ENCODE results near the gene LGSN. TPM values are rescaled to one million over a fixed set of nuclear protein-coding genes. Genes with fewer than 3 reads are reported as not detected.
"Not testable (repeated sequence)": the region's sequence is repeated elsewhere in the genome, so short reads cannot be mapped to it uniquely, and the experiment has no call there.

The LGSN gene
- total RNA-seq, 1 experiment from 2014 or later, result not detected

GRCh38 chr6:63263444-63263843 is 56.3 kb downstream of the LGSN start:
- in situ Hi-C loops (cut with HindIII; ENCODE audit: low pct_unique_long_range_greater_than_20kb, low sequenced_read_pairs), result no loop called here
- peak; percentile 56 for DNase-seq (ENCODE audit: low read depth)

- DNase-seq (ENCODE audit: low read depth), result no peak
- in situ Hi-C loops (cut with HindIII; ENCODE audit: low pct_unique_long_range_greater_than_20kb, low sequenced_read_pairs), result no loop called here
Observed at GRCh38 chr6:63261820-63262219, 58.0 kb downstream of the LGSN start.

- DNase-seq (ENCODE audit: low read depth), result no peak
- in situ Hi-C loops (cut with HindIII; ENCODE audit: low pct_unique_long_range_greater_than_20kb, low sequenced_read_pairs), result no loop called here
Observed at GRCh38 chr6:63259153-63259552, 60.6 kb downstream of the LGSN start.

DNA sequence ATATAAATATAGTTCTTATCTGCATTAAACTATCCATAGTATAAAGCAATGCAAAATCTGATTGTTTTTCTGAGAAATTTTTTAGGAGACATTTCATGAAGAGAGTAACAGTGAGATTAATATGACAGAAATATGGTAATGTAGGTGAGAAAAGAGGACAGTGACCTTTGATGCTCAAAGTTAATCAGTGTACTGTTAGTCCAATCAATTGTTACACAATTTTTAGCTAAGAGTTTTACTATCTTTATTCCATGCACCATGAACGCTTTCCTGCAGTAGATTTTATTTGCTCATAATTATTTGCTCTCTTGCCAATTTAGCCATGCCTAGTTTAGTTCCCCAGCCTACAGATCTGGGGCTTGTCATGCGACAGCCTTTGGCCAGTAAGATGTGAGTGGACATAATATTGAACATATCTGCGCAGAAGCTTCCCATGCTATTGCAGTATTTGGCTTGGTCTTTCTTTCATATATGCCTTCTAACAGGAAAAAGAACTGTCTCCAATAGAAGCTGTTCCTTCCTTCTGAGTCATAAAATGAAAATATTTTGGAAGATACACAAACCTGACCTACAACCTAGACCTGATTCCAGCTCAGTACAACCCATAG is 69.8 kb downstream of the LGSN start:
- no peak for DNase-seq (ENCODE audit: low read depth)
- in situ Hi-C loops (cut with HindIII; ENCODE audit: low pct_unique_long_range_greater_than_20kb, low sequenced_read_pairs), result no loop called here

GRCh38 chr6:63246581-63246980 is 73.2 kb downstream of the LGSN start:
- no peak for DNase-seq (ENCODE audit: low read depth)
- in situ Hi-C loops (cut with HindIII; ENCODE audit: low pct_unique_long_range_greater_than_20kb, low sequenced_read_pairs), result no loop called here

GRCh38 chr6:63245909-63246308 is 73.9 kb downstream of the LGSN start:
- in situ Hi-C loops (cut with HindIII; ENCODE audit: low pct_unique_long_range_greater_than_20kb, low sequenced_read_pairs), result no loop called here
- DNase-seq (ENCODE audit: low read depth), result no peak

- no peak for DNase-seq (ENCODE audit: low read depth)
- in situ Hi-C loops (cut with HindIII; ENCODE audit: low pct_unique_long_range_greater_than_20kb, low sequenced_read_pairs), result no loop called here
Observed at GRCh38 chr6:63245420-63245819, 74.4 kb downstream of the LGSN start.

DNA sequence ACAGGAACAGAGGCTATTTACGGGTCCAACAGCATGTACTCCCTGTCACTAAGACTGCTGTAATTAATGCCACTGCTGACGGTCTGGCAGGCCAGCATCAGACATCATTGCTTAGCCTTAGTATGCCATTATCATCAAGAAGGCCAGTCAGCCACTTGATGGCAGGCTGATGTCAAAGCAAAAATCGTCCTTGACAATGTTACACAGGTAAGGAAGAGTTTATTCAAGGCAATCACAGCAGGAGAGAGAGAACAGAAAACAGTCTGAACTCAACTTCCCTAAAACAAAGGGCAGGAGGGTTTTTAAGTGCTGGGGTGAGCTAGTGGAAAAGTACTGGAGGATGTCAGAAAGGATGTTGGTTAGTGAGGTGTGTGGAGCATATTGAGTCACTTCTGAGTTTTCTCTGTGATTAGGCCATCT is 83.4 kb downstream of the LGSN start:
- DNase-seq (ENCODE audit: low read depth), result no peak
- in situ Hi-C loops (cut with HindIII; ENCODE audit: low pct_unique_long_range_greater_than_20kb, low sequenced_read_pairs), result no loop called here

GRCh38 chr6:63230511-63230910 is 89.3 kb downstream of the LGSN start:
- in situ Hi-C loops (cut with HindIII; ENCODE audit: low pct_unique_long_range_greater_than_20kb, low sequenced_read_pairs); DNase-seq (ENCODE audit: low read depth): not testable (repeated sequence)

- in situ Hi-C loops (cut with HindIII; ENCODE audit: low pct_unique_long_range_greater_than_20kb, low sequenced_read_pairs), result not testable (repeated sequence)
Observed at GRCh38 chr6:63230027-63230426, 89.8 kb downstream of the LGSN start.

GRCh38 chr6:63227928-63228894 is 91.6 kb downstream of the LGSN start:
- DNase-seq (ENCODE audit: low read depth); in situ Hi-C loops (cut with HindIII; ENCODE audit: low pct_unique_long_range_greater_than_20kb, low sequenced_read_pairs): not testable (repeated sequence)

More at GRCh38 chr6:63230027-63230426, 89.8 kb downstream of the LGSN start:
- not testable (repeated sequence) for DNase-seq (ENCODE audit: low read depth)

GRCh38 chr6:63225987-63226386 is 93.8 kb downstream of the LGSN start:
- peak; percentile 35 for DNase-seq (ENCODE audit: low read depth)
- in situ Hi-C loops (cut with HindIII; ENCODE audit: low pct_unique_long_range_greater_than_20kb, low sequenced_read_pairs), result not testable (repeated sequence)

Other genes with a start within 250 kb of the LGSN start
- gene FKBP1C, start 108.5 kb downstream of the LGSN start, total RNA-seq (2014; rRNA removed; shearing (Covaris generic); ENCODE audit: low replicate concordance), result 0.10 and 0.17 TPM in 2 replicates

Measured in Caki2 (cell line).